ENCODE data around the gene PAPOLB. TPM values are rescaled to one million over a fixed set of nuclear protein-coding genes. Genes with fewer than 3 reads are reported as not detected.

PAPOLB gene
- total and polyA plus RNA-seq, 2 of the 8 experiments (the other 6 are each of a cell fraction or from before 2014, with no cell fraction given), result 0.02 to 0.15 TPM

DNA sequence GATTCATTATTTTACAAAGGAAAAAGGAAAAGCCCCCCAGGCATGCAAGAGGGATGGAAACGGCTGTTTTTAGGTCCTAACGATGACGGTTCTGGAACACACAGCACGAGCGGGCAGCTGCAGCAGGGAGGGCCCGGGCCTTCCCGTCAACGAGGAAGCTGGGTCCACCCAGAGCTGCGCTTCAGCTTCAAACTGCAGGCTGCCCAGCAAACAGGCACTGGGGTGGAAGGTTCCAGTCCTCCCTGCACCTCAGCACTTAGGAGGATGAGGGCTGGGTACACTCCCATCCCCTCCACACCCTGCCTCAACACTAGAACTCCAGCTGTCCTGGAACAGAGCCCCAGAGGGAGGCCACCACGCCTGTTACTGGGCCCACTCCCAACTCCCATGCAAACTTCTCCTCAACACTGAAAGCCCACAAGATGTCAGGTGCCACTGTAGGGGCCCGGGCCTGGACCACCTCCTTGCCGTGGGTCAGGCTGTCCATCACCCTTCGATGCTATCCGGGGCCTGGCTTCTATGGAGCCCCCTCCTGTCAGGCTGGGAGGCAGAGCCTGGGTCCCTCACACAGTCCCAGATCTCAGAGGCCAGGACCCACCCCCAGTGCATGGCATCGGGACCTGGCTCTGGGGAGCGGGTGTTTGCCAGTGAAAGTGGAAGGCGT lies 33.0 kb downstream of the PAPOLB start:
- no peak overlapping the region for H2BK12ac ChIP-seq (ENCODE audit: low read depth, low read length)
- H4K8ac ChIP-seq (ENCODE audit: extremely low read depth, insufficient read depth, low read length), result no peak overlapping the region
- H3K27me3 ChIP-seq (replicated peaks in 1 of 4; ENCODE audit: control insufficient read depth in 3 of 4, extremely low read depth in 1 of 4, insufficient read depth in 3 of 4, low read length in 3 of 4), result no peaks in the 10 kb centered on the region
- H4K91ac ChIP-seq (replicated peaks; ENCODE audit: insufficient read length, low read length), result no peak overlapping the region
- H3K23ac ChIP-seq (ENCODE audit: insufficient read length), result no peak overlapping the region
- H2AK5ac ChIP-seq (ENCODE audit: low read depth, low read length), result no peak overlapping the region
- H2BK20ac ChIP-seq (ENCODE audit: low read length), result no peak overlapping the region
- H3K9ac ChIP-seq (replicated peaks in 1 of 4; ENCODE audit: extremely low read depth in 1 of 4, low read depth in 3 of 4, low read length in 3 of 4), result no peak overlapping the region
- H2BK120ac ChIP-seq (replicated peaks; ENCODE audit: low read depth, low read length), result no peak overlapping the region
- no peak overlapping the region for H4K5ac ChIP-seq (ENCODE audit: insufficient read length, low read depth, low read length)
- H3K79me1 ChIP-seq (ENCODE audit: low read depth, low read length), result no peaks in the 10 kb centered on the region
- ChIA-PET CTCF (ENCODE audit: partially characterized antibody) (interaction anchor here (0.5 to 5.4 kb wide), 17 partner anchors 10 to 311 kb away, joined by 3 to 62 read pairs (median 9); partner anchors contain the start of gene RADIL), POLR2A (ENCODE audit: partially characterized antibody) (no interaction called here)
- no peaks in the 10 kb centered on the region for H4K20me1 ChIP-seq (replicated peaks in 1 of 2; ENCODE audit: control insufficient read depth in 1 of 2, insufficient read depth in 2 of 2, low read length in 2 of 2)
- H3K4me2 ChIP-seq (ENCODE audit: insufficient read depth in 1 of 2, low read depth in 2 of 2, low read length in 2 of 2), result no peak overlapping the region
- no peak overlapping the region for H3K14ac ChIP-seq (ENCODE audit: insufficient read length)
- no peak overlapping the region for H2BK15ac ChIP-seq (ENCODE audit: low read length)
- H3K79me2 ChIP-seq (ENCODE audit: control insufficient read depth in 1 of 2, insufficient read depth in 2 of 2, low read length in 2 of 2), result no peaks in the 10 kb centered on the region
- H3K4me3 ChIP-seq (ENCODE audit: extremely low read depth in 1 of 4, insufficient read depth in 2 of 4, low read depth in 3 of 4, low read length in 4 of 4), result no peak overlapping the region
- no peak overlapping the region for H3K18ac ChIP-seq (ENCODE audit: extremely low read depth, low read length)
- no peak for DNase-seq (ENCODE audit: low read depth in 1 of 2, low spot score in 2 of 2)
- FAIRE-seq, result no peak
- no peak overlapping the region for H2AFZ ChIP-seq (ENCODE audit: low read length)
- TF ChIP-seq JUN (IDR thresholded peaks at IDR 0.05; ENCODE audit: low read depth, low read length), result no peak
- TF ChIP-seq CHD1 (IDR thresholded peaks at IDR 0.05; ENCODE audit: low read depth, low read length), result no peak
- no peak for TF ChIP-seq EGR1 (IDR thresholded peaks at IDR 0.05; ENCODE audit: borderline replicate concordance, low read depth, low read length)
- no peak for TF ChIP-seq SIN3A (conservative IDR thresholded peaks at IDR 0.05 in 1 of 2, IDR thresholded peaks at IDR 0.05 in 1 of 2; ENCODE audit: low read depth in 1 of 2, low read length in 2 of 2)
- TF ChIP-seq USF2 (IDR thresholded peaks at IDR 0.05; ENCODE audit: low read length), result no peak
- H3K27ac ChIP-seq (ENCODE audit: low read depth, low read length), result no peak overlapping the region
- H2BK5ac ChIP-seq (ENCODE audit: low read depth, low read length), result no peak overlapping the region
- 93% methylated on average over 17 of the region's 17 CpGs; no CpG with 5 or more reads in 1 of the 2 experiments for WGBS, 2 experiments (ENCODE audit: extremely low coverage in 1 of 2, insufficient coverage in 1 of 2, insufficient read length in 1 of 2, insufficient replicate concordance in 2 of 2, low coverage in 1 of 2, low lambda C conversion rate in 2 of 2, missing lambda C conversion rate in 1 of 2)
- H3K9me3 ChIP-seq (ENCODE audit: insufficient read depth in 2 of 2, low read depth in 1 of 2, low read length in 1 of 2), result no peaks in the 10 kb centered on the region
- H3K23me2 ChIP-seq (ENCODE audit: low read depth, low read length), result no peaks in the 10 kb centered on the region
- no peak overlapping the region for H3K4ac ChIP-seq (replicated peaks; ENCODE audit: insufficient read length, low read depth, low read length)
- no peaks in the 10 kb centered on the region for H3K36me3 ChIP-seq (ENCODE audit: control insufficient read depth in 2 of 4, insufficient read depth in 4 of 4, low read length in 3 of 4)
- no peak overlapping the region for H3K56ac ChIP-seq (replicated peaks; ENCODE audit: insufficient read length, low read depth, low read length)
- H3K4me1 ChIP-seq (replicated peaks in 1 of 4; ENCODE audit: control insufficient read depth in 3 of 4, insufficient read depth in 4 of 4, low read length in 3 of 4), result no peaks in the 10 kb centered on the region

Data from H1 (cell line).